ENCODE results near the gene TMEM170B. TPM values are rescaled to one million over a fixed set of nuclear protein-coding genes. Genes with fewer than 3 reads are reported as not detected.

TMEM170B gene
- total RNA-seq, 2 donors from 2014 or later = 1.4 to 1.6 TPM

- DNase-seq (ENCODE audit: low spot score) (no peak), ATAC-seq (no peak)
- Mint-ChIP-seq H3K36me3 (no peaks in the 10 kb centered on the region), H3K27me3 (no peaks in the 10 kb centered on the region), H3K4me3 (no peak overlapping the region), H3K27ac (no peak overlapping the region), H3K4me1 (ENCODE audit: low read depth in 2 of 2) (no peaks in the 10 kb centered on the region), H3K9me3 (no peaks in the 10 kb centered on the region)
Measured at GRCh38 chr6:11584244-11584643, 46.7 kb downstream of the TMEM170B start.

DNA sequence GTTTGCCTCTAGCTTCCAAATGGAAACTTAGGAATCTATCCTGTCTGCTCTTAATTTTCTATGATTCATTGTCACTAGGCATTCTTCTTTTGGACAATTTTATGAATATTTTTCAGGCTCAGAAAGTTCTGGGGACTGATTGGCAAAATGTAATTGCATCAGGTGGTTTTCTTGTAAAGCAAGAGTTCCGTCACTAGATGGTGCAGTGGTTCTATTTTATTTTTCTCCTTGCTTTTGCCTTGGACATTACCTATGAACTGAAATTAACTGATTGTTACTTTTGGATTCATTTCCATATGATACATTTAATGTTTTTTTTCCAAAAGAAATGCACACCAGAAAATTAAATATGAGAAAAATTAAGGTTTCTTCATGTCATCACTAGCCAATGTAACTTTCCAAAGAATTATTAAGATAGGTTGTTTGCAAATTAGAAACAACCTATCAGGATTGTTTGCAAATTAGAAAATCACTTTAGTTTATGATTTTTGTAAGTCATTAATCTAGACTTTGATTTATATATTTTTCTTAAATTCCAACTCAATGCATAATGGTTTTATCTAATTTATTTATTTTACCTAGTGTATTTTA lies 48.0 kb downstream of the TMEM170B start:
- H3K4me1 Mint-ChIP-seq (ENCODE audit: low read depth in 2 of 2) = no peaks in the 10 kb centered on the region

DNA sequence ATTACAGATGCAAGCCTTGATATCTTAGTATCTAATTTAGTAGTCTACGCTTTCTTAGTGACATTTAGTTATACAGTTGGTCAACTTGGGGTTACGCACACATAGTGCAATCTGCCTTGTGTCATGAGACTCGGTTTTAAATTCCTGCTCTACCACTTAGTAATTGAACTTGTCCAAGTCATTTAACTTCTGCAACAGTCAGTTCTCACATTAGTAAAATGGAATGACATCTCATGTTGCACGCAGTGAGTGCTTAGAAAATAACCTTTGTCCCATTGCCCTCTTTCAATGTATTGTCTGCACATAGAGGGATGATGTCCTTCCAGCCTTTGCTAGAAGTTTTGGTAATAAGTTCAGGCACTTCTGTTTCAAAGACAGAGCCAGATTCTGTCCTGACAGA lies 48.6 kb downstream of the TMEM170B start:
- DNase-seq (ENCODE audit: low spot score) = no peak
- Mint-ChIP-seq H3K27me3 (no peaks in the 10 kb centered on the region), H3K27ac (no peak overlapping the region), H3K4me3 (no peak overlapping the region), H3K36me3 (no peaks in the 10 kb centered on the region), H3K4me1 (ENCODE audit: low read depth in 2 of 2) (no peaks in the 10 kb centered on the region), H3K9me3 (no peaks in the 10 kb centered on the region)
- ATAC-seq = no peak

More for the DNA sequence above, 48.0 kb downstream of the TMEM170B start:
- Mint-ChIP-seq H3K27me3 (no peaks in the 10 kb centered on the region), H3K4me3 (no peak overlapping the region), H3K27ac (no peak overlapping the region), H3K9me3 (no peaks in the 10 kb centered on the region), H3K36me3 (no peaks in the 10 kb centered on the region)
- ATAC-seq = no peak
- DNase-seq (ENCODE audit: low spot score) = no peak

- H3K27me3 Mint-ChIP-seq = no peaks in the 10 kb centered on the region
- H3K9me3 Mint-ChIP-seq = no peaks in the 10 kb centered on the region
- DNase-seq (ENCODE audit: low spot score) (no peak), ATAC-seq (no peak)
- no peaks in the 10 kb centered on the region for H3K36me3 Mint-ChIP-seq
- no peaks in the 10 kb centered on the region for H3K4me1 Mint-ChIP-seq (ENCODE audit: low read depth in 2 of 2)
- H3K4me3 Mint-ChIP-seq = no peak overlapping the region
- H3K27ac Mint-ChIP-seq = no peak overlapping the region
Measured at GRCh38 chr6:11586536-11586935, 49.0 kb downstream of the TMEM170B start.

DNA sequence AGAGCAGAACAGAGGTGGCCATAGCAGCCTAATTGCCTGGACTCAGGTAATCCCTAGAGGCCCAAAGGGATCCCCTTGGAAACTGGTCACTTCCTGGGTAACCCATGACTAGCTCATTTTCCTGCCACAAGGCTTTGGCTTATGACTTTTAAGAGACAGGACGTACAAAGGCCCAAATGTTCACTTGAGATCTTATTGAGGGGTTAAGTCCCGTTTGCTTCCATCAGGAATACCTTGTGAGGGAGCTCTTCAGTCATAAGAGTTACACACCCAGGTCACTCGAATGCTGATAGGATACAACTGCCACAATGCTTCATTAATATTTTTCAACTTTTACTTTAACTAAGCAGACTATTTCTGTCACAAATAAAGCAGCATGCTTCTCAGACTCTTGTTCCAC lies 51.7 kb downstream of the TMEM170B start:
- H3K27ac Mint-ChIP-seq = no peak overlapping the region

DNA sequence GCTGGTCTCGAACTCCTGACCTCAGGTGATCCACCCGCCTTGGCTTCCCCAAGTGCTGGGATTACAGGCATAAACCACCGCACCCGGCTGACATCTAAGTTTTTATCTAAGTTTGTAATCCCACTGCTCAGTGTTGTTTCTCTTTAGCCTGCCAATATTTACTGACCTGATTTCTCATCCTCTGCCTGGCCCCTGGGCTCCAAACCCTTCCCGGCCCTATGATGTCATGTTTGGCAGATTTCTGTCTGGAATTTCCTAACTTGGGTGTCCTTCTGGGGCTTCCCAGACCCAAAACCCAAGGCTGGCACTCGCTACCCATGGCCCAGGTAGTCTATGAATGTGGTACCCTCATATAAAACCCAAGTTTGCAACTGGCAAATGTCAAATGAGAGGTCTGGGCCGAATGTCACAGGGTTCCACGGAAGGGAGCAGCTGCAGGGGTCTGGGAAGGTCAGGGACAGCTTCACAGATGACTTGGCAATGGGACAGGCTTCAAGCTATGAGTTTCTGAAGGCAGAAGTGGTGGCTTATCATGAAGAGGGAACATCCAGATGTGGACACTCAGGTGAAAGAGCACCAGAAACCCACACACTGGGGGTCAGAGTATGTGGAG lies 54.9 kb downstream of the TMEM170B start:
- Mint-ChIP-seq H3K27me3 (peaks cover 7 to 14% of the 10 kb centered on the region in 2 donors), H3K4me1 (ENCODE audit: low read depth in 2 of 2) (no peaks in the 10 kb centered on the region), H3K9me3 (no peaks in the 10 kb centered on the region), H3K27ac (no peak overlapping the region), H3K4me3 (no peak overlapping the region), H3K36me3 (no peaks in the 10 kb centered on the region)
- DNase-seq (ENCODE audit: low spot score) (no peak), ATAC-seq (no peak)

More for the DNA sequence above, 51.7 kb downstream of the TMEM170B start:
- ATAC-seq (no peak), DNase-seq (ENCODE audit: low spot score) (no peak)
- Mint-ChIP-seq H3K27me3 (peaks cover 5 to 7% of the 10 kb centered on the region in 2 donors), H3K4me1 (ENCODE audit: low read depth in 2 of 2) (no peaks in the 10 kb centered on the region), H3K4me3 (no peak overlapping the region), H3K9me3 (no peaks in the 10 kb centered on the region), H3K36me3 (no peaks in the 10 kb centered on the region)

DNA sequence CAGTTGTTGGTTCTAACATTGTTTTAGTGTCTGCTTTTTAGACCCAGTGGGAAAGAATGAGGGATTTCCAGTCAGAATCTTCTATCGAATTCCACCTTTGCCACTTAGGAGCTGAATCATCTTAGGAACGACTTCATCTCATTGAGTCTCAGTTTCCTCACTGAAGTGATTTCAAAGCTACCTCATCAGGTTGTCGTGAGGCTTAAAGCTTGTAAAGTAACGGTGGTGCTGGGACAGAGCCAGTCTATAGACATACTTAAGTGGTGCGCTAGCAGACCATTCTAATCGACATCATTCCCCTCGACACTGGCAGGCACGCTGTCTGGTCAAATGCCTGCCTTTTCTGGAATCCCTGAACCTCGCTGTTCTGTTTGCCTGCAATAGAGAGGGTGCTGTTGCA lies 55.5 kb downstream of the TMEM170B start:
- H3K4me1 Mint-ChIP-seq (ENCODE audit: low read depth in 2 of 2) = no peaks in the 10 kb centered on the region
- ATAC-seq = no peak
- H3K4me3 Mint-ChIP-seq = no peak overlapping the region
- H3K27me3 Mint-ChIP-seq = peaks cover 7 to 18% of the 10 kb centered on the region in 2 donors
- H3K9me3 Mint-ChIP-seq = no peaks in the 10 kb centered on the region
- no peaks in the 10 kb centered on the region for H3K36me3 Mint-ChIP-seq
- no peak overlapping the region for H3K27ac Mint-ChIP-seq
- DNase-seq (ENCODE audit: low spot score) = no peak

- DNase-seq (ENCODE audit: low spot score) (no peak), ATAC-seq (no peak)
- no peak overlapping the region for H3K4me3 Mint-ChIP-seq
- no peaks in the 10 kb centered on the region for H3K4me1 Mint-ChIP-seq (ENCODE audit: low read depth in 2 of 2)
- no peak overlapping the region for H3K27ac Mint-ChIP-seq
- H3K9me3 Mint-ChIP-seq = no peaks in the 10 kb centered on the region
- peaks cover 12 to 21% of the 10 kb centered on the region in 2 donors for H3K27me3 Mint-ChIP-seq
- no peaks in the 10 kb centered on the region for H3K36me3 Mint-ChIP-seq
Measured at GRCh38 chr6:11595903-11596302, 58.4 kb downstream of the TMEM170B start.

DNA sequence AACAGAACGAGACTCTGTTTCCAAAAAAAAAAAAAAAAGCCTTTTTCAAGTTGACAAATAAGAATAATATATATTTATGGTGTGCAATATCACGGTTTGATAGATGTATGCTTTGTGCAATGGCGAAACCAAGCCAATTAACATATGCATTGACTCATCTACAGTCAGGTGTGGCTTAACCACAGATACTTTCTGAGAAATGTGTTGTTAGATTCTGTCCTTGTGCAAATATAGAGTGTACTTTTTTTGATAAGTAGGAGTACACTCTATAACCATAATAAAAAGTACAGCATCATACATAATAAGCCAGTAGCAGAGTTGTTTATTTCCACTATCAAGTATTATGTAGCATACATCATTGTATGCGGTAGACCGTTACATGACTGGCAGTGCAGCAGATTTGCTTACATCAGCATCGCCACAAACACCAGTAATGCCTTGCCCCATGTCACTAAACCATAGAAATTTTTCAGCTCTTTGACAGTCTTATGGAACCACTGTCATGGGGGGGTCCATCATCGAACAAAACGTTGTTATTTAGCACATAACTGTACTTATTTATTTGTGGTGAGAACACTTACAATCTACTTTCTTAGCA lies 59.2 kb downstream of the TMEM170B start:
- Mint-ChIP-seq H3K27ac (no peak overlapping the region), H3K4me3 (no peak overlapping the region), H3K27me3 (peaks cover 16 to 24% of the 10 kb centered on the region in 2 donors), H3K9me3 (no peaks in the 10 kb centered on the region), H3K36me3 (no peaks in the 10 kb centered on the region), H3K4me1 (ENCODE audit: low read depth in 2 of 2) (no peaks in the 10 kb centered on the region)
- ATAC-seq (no peak), DNase-seq (ENCODE audit: low spot score) (no peak)

DNA sequence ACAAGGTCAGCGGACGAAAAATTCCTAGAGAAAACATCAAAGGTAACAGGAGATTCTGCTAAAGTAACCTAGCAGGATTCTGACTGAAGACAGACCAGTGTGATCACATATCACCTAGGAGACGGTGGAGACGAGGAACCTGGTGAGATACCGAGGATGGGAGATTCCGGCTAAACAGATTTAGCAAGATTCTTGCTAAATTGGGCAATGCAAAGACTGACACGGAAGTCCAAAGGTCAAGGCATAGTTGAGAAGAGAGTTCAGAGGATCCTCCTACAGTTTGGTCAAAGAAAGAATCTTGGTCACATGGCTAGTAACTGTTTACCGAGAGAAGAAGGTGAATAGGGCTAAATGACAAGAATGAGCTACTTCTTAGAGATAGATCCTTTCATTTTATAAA lies 61.1 kb downstream of the TMEM170B start:
- Mint-ChIP-seq H3K27ac (no peak overlapping the region), H3K9me3 (no peaks in the 10 kb centered on the region), H3K36me3 (no peaks in the 10 kb centered on the region), H3K27me3 (peaks cover 24 to 27% of the 10 kb centered on the region in 2 donors), H3K4me1 (ENCODE audit: low read depth in 2 of 2) (no peaks in the 10 kb centered on the region), H3K4me3 (no peak overlapping the region)
- ATAC-seq = no peak
- DNase-seq (ENCODE audit: low spot score) = no peak

DNA sequence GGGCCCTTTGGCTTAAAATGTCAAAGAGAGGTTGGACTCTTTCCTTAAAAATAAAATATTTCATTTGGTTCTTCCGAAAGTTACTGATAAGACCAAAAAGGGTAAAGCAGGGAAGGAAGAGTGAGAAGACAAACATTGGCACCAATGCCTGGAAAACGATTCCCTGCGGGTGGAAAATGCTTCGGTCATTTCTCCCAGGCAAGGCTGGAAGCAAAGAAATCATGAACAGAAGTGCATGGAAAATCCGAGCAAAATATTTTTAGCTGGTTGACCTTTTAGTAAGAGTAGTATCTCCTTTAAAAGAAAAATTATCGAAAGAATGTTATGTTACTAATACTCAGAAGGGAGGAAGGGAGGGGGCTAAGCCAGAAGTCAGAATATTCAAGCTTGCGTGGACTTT lies 62.7 kb downstream of the TMEM170B start:
- Mint-ChIP-seq H3K27ac (no peak overlapping the region), H3K4me3 (no peak overlapping the region), H3K36me3 (no peaks in the 10 kb centered on the region), H3K9me3 (no peaks in the 10 kb centered on the region), H3K4me1 (ENCODE audit: low read depth in 2 of 2) (peaks cover 6 to 7% of the 10 kb centered on the region in 2 donors), H3K27me3 (peaks cover 32 to 35% of the 10 kb centered on the region in 2 donors)
- DNase-seq (ENCODE audit: low spot score) (no peak), ATAC-seq (no peak)

- Mint-ChIP-seq H3K9me3 (no peaks in the 10 kb centered on the region), H3K36me3 (no peaks in the 10 kb centered on the region), H3K4me1 (ENCODE audit: low read depth in 2 of 2) (peaks cover 6 to 7% of the 10 kb centered on the region in 2 donors)
Measured at GRCh38 chr6:11601776-11602605, 64.4 kb downstream of the TMEM170B start.

DNA sequence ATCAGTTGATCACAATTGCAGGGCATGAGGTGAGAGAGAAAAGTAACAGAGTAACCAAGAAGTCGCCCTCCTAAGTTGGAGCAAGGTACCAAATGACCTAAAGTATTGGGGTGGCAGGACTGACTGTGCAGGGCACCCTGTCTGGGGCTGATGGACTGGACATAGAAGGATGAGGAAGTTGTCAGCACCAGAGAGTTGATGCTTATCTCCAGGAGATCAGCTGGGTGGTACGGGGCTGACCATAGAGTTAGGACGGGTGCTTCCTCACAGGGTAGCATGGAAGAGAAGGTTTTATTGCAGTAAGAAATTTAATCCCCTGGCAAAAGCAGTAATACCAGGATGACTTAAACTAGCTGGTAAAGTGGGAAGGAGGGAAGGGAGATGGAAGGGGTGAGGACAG lies 66.7 kb downstream of the TMEM170B start:
- H3K4me3 Mint-ChIP-seq = no peak overlapping the region
- no peaks in the 10 kb centered on the region for H3K36me3 Mint-ChIP-seq
- H3K27me3 Mint-ChIP-seq = peaks cover 36 to 39% of the 10 kb centered on the region in 2 donors
- DNase-seq (ENCODE audit: low spot score) = no peak
- peaks cover 6 to 7% of the 10 kb centered on the region in 2 donors for H3K4me1 Mint-ChIP-seq (ENCODE audit: low read depth in 2 of 2)
- H3K9me3 Mint-ChIP-seq = no peaks in the 10 kb centered on the region
- peak in 1 of 2 donors; percentile 6 for ATAC-seq
- no peak overlapping the region for H3K27ac Mint-ChIP-seq

More at GRCh38 chr6:11601776-11602605, 64.4 kb downstream of the TMEM170B start:
- no peak for DNase-seq (ENCODE audit: low spot score)
- H3K27me3 Mint-ChIP-seq = peaks cover 34 to 39% of the 10 kb centered on the region in 2 donors
- no peak for ATAC-seq
- no peak overlapping the region for H3K27ac Mint-ChIP-seq
- H3K4me3 Mint-ChIP-seq = no peak overlapping the region

All from natural killer cell treated with Interleukin-12 subunit alpha and Interleukin-12 subunit beta and Interleukin-15 and Interleukin-18, amount 100 ng/mL, for 72 hours (primary cell).